Testis (tissue), 3 donors: ENCODE data around the gene WDR86. TPM values are rescaled to one million over a fixed set of nuclear protein-coding genes. Genes with fewer than 3 reads are reported as not detected.
A peak's percentile ranks its signal among the peaks of the same experiment; 100 is the strongest.

Source experiments
- DNase-seq: peaks from one replicate; pipeline ENCODE4 v3.0.0-alpha.2; 2019
- H3K27ac ChIP-seq, 2 donors: fragments of 200-600 bp; sonication (generic); one replicate each; pipeline ENCODE4 v1.5.1; 2019
- H3K27me3 ChIP-seq: fragments of 200-600 bp; sonication (generic); one replicate; pipeline ENCODE4 v1.5.1; 2019
- H3K36me3 ChIP-seq: fragments of 200-600 bp; sonication (generic); one replicate; pipeline ENCODE4 v1.5.1; 2017; ENCODE audit warnings: low read depth; ENCODE audit errors: missing control alignments
- H3K4me1 ChIP-seq: fragments of 200-600 bp; sonication (generic); one replicate; pipeline ENCODE4 v1.5.1; 2019
- H3K4me3 ChIP-seq, 2 donors: fragments of 200-600 bp; sonication (generic); one replicate each; pipeline ENCODE4 v1.5.1; 2017 to 2019
- H3K9me3 ChIP-seq: fragments of 200-600 bp; sonication (generic); one replicate; pipeline ENCODE4 v1.5.1; 2017
- CTCF ChIP-seq, 3 experiments: fragments of 450-650 bp in 2 of 3; fragments of 200-600 bp in 1 of 3; sonication (generic) in 1 of 3; IDR thresholded peaks; one replicate each; pipeline ENCODE4 v1.5.1; 2016 to 2019; ENCODE audit warnings: antibody characterized with exemption in 3 of 3, mild to moderate bottlenecking in 2 of 3, moderate library complexity in 1 of 3
- POLR2A ChIP-seq: fragments of 450-650 bp; IDR thresholded peaks from one replicate; pipeline ENCODE4 v1.6.1; 2017; ENCODE audit warnings: antibody characterized with exemption, mild to moderate bottlenecking, moderate library complexity
- WGBS, 2 donors: methylation state at CpG; one replicate each; pipeline ENCODE4 v1.1.5; 2018; 5-methylcytosine and 5-hydroxymethylcytosine counted together
- intact Hi-C: fragments of 100-400 bp; cut with DNase I; formaldehyde crosslinking; loops from one replicate; pipeline ENCODE4 v1.15.1; 2023; ENCODE audit warnings: low total_unique reads
- polyA plus RNA-seq: library from polyadenylated mRNA; stranded (reverse); fragments of 350-450 nt; fragmentation: Illumina TruSeq; extraction: RNeasy Lipid Tissue Mini Kit (QIAGEN cat#74804); gene quantifications from one replicate; pipeline ENCODE4 v1.2.3, GENCODE V29; 2014; ENCODE audit warnings: low read depth, low replicate concordance; ENCODE audit not compliant: insufficient read depth
- total RNA-seq, 2 donors: library from RNA; depleted of rRNA; stranded (reverse); fragments of >200 nt; gene quantifications; one replicate each; pipeline ENCODE4 v1.2.3, GENCODE V29; 2016

Gene WDR86
- total and polyA plus RNA-seq, 3 donors from 2014 or later, result 2.8 to 20.3 (median 9.6) TPM

GRCh38 chr7:151341357-151342101, 68.3 kb downstream of the WDR86 start, which contains the start of gene NUB1:
Gene NUB1 (plus strand): TSS chr7:151341812. CDS start chr7:151345350, 3,538 bp downstream.
- peaks cover 9% of the 10 kb centered on the region for H3K4me1 ChIP-seq
- H3K27me3 ChIP-seq, result no peaks in the 10 kb centered on the region
- H3K4me3 ChIP-seq, result peak within 1 kb of the TSS; percentile 87 to 96
- H3K27ac ChIP-seq, result peak within 1 kb of the TSS; percentile 72 to 83
- no peaks in the 10 kb centered on the region for H3K36me3 ChIP-seq
- intact Hi-C loops, result no loop called here
- H3K9me3 ChIP-seq, result no peaks in the 10 kb centered on the region
- TF ChIP-seq POLR2A, result no peak
- TF ChIP-seq CTCF (IDR thresholded peaks at IDR 0.05), result no peak
- peak; percentile 94 for DNase-seq
- 2 to 4% methylated on average over 27 to 58 of the region's 72 CpGs for WGBS, 2 donors

DNA sequence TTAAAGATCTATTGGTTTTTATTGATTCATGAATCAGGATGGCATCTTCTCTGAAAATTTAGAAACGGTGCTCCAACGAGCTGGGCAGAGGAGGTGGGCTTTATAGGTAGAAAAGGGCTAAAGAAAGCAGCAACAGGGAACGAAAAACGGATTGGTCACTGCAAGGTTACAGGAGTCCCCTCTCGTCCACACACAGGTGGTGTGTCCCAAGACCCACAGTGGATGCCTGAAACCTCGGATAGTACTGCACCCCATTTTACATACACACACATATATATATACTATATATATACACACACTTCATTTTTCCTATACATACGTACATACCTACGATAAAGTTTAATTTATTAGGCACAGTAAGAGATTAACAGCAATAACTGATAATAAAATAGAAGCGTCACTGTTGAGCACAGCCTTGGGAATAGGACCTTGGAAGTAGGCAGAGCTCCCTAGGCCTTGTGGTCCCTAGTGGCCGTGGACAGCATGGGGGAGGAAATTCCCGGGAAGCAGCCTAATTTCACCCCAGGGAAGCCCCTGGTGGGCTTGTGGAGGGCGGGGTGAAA, 69.0 kb downstream of the WDR86 start:
- H3K27me3 ChIP-seq, result no peaks in the 10 kb centered on the region
- peaks cover 9% of the 10 kb centered on the region for H3K4me1 ChIP-seq
- H3K36me3 ChIP-seq, result no peaks in the 10 kb centered on the region
- no peaks in the 10 kb centered on the region for H3K9me3 ChIP-seq
- H3K27ac ChIP-seq, result peak overlapping the region; percentile 57 to 72
- peak overlapping the region; percentile 87 to 96 for H3K4me3 ChIP-seq
- intact Hi-C loops, result no loop called here
- DNase-seq, result no peak
- no peak for TF ChIP-seq CTCF (IDR thresholded peaks at IDR 0.05)
- no peak for TF ChIP-seq POLR2A
- WGBS, 2 donors, result 28 to 36% methylated on average over 12 of the region's 12 CpGs

DNA sequence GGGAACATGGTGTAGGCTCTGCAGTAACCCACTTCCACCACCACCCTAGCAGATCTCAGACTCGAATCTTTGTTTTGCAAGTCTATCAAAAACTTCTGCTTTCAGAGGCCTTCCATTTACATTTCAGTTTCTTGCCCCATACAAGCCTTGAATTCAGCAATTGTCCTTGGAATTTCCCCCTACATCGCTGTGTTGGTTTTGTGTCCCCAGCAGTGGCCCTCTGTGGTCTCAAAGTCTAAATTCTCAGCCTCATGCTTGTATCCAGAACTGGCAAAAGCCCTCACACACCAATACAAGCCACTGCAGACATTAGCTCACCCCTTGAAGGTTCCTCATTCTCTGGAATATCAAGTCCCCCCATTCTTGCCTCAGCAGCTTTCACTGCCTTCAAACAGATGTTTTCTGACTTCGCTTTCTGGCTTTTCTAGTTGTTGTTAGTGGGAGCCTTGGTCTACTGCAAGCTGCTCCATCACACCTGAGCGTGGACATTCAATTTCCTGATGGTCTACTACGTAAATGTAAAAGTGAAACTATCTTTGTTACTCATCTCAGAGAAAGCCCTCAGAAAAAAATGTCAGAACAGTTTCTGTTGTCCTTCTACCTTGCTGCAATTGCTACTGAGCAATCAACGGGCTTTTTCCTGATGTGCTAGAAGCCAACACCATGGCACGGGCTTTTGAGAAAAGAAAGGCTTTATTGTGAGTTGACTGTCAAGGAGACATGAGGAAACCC, 70.0 kb downstream of the WDR86 start:
- H3K9me3 ChIP-seq, result no peaks in the 10 kb centered on the region
- intact Hi-C loops, result no loop called here
- H3K27me3 ChIP-seq, result no peaks in the 10 kb centered on the region
- no peak for DNase-seq
- H3K36me3 ChIP-seq, result no peaks in the 10 kb centered on the region
- no peak for TF ChIP-seq CTCF (IDR thresholded peaks at IDR 0.05)
- TF ChIP-seq POLR2A, result no peak
- 74% methylated on average over 7 of the region's 7 CpGs for WGBS, 2 donors
- peaks cover 9% of the 10 kb centered on the region for H3K4me1 ChIP-seq
- H3K4me3 ChIP-seq, result no peak overlapping the region
- no peak overlapping the region for H3K27ac ChIP-seq

DNA sequence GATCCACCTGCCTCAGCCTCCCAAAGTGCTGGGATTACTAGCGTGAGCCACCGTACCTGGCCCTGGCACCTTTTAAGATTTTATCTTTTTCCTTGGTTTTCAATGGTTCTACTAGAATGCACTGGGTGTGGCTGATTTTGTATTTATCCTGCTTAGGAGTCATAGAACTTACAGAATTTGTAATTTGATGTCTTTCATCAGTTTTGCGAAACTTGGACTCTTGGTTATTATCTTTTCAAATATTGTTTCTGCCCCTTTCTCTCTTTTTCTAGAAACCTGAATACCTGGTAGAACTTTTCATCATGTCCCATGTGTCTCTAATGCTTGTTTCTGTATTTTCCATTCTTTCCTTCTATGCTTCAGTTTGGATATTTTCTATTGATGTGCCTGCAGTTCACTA, 71.0 kb downstream of the WDR86 start:
- no peaks in the 10 kb centered on the region for H3K9me3 ChIP-seq
- WGBS, 2 donors, result 96 to 98% methylated on average over 3 of the region's 3 CpGs
- no peaks in the 10 kb centered on the region for H3K36me3 ChIP-seq
- TF ChIP-seq CTCF (IDR thresholded peaks at IDR 0.05), result no peak
- TF ChIP-seq POLR2A, result no peak
- no peak for DNase-seq
- H3K4me3 ChIP-seq, result no peak overlapping the region
- H3K27me3 ChIP-seq, result no peaks in the 10 kb centered on the region
- no peak overlapping the region for H3K27ac ChIP-seq
- H3K4me1 ChIP-seq, result peaks cover 9% of the 10 kb centered on the region
- intact Hi-C loops, result no loop called here
